NCI-H748 (cell line): Measurements from ENCODE around the gene DNMT3L.
"Not testable (repeated sequence)": the region's sequence is repeated elsewhere in the genome, so short reads cannot be mapped to it uniquely, and the experiment has no call there.

Experiments
- DNase-seq: peaks from one replicate; lab custom pipeline; 2025; ENCODE audit not compliant: unreplicated experiment; lab: John Stamatoyannopoulos, UW

DNMT3L gene

DNA sequence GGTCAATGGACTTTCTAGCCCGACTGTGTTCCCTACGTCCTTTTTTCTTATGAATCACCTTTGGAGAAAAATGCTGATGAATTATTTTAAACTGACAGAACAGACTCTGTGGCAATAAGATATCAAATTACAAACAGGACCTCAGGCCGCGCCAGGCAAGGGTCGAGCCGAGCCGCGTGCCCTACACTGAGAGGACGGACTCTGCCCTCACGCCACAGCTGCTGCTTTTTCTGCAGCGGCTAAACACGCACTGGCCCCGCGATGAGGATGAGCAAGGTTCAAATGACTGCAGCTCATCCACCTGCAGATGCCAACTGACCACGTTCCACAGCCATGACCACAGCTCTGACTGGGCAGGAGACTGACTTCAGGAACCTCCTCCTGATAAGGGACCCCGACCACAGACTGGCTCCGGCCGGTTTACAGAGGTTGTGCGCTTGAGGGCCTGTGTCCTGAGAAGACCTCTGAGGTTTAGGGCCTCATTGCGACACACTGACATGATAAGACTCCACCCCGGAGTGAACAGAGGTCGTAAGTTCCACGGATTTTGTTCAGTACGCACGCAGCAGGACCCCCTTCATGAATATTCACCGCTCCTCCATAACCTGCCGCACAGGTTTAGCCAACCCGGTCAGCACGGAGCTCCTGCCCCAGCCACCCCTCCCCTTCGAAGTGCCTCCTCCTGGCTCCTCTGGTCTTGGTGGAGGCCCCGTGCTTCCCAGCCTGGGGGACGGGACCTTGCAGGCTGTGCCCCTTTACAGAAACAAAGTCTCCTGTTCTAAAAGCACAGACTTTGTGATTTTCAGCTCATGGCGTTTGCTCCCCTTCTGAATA lies 12.3 kb downstream of the DNMT3L start:
- not testable (repeated sequence) for DNase-seq

DNA sequence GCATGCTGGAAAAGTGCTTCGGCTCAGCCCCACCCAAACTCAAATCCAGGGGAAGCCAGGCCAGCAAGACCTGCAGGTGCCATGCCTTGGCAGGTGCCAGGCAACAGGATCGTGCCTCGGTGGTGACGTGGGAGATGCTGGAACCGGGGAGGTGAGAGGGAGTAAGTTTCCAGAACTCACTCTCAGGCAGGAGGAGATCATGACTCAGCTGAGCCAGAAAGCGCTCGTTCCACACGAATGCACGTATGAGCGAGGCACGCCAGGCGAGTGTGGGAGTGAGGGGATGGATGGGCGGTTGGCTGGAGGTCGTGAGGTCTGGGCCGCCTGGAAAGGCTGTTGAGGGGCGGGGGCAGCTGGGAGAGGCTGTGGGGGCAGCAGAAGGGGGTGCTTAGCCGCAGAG lies 13.8 kb downstream of the DNMT3L start:
- not testable (repeated sequence) for DNase-seq

DNA sequence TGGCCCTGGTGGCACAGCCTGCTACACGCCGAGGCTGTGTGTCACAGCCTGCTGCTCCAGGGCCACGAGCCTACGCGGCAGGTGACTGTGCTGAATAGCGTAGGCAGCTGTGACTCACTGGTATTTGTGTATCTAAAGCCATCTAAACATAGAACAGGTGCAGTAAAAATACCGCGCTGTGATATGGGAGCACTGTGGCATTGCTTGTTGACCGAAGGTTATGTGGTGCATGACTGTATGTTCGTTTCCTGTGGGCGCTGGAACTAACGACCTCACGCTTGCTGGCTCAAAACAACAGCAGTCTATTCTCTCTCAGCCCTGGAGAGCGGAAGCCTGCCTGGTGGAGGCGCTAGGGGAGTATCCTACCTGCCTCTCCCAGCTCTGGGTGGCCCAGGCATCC lies 17.7 kb downstream of the DNMT3L start:
- DNase-seq = not testable (repeated sequence)

DNA sequence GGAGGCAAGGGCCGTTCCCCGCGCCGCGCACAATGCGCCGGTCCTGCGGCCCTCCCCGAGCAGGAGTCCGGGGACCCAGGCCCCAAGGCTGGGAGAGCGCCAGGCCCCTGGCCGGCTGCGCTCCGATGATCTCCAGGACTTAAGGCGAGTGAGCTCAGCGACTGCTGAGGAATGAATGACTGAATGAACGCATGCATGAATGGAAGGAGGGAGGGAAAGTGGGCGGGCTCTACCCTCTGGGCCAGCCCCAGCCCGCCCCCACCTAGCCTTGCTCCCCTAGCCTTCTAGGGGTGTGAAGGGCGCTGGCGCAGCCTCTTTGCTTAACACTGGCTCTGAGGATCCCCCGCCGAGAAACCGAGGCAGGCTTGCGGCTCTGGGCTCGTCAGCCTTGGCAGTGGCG lies 20.4 kb downstream of the DNMT3L start:
- not testable (repeated sequence) for DNase-seq

DNA sequence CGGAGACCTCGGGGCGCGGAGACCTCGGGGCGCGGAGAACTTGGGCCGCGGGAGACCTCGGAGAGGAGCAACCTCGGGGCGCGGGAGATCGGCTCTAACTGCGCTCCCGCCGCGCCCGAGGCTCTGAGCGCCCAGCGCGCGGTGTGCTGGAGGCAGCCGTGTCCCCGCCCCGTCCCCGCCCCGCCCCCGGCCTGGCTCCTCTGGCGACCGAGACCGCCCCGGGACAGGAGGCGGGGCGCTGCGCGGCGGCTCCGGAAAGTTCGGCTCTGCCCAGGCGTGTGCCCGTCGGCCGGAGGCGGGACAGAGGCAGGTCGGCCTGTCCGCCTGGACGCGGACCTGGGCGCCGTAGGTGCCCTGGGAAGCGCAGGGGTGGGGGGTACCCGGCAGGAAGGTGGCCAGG lies 20.9 kb downstream of the DNMT3L start, which contains the start of gene ICOSLG:
Gene ICOSLG (minus strand): TSS at position 102 of the 400 bp plus-strand sequence. CDS start 126 bp downstream, outside the sequence.
- DNase-seq = not testable (repeated sequence)

DNA sequence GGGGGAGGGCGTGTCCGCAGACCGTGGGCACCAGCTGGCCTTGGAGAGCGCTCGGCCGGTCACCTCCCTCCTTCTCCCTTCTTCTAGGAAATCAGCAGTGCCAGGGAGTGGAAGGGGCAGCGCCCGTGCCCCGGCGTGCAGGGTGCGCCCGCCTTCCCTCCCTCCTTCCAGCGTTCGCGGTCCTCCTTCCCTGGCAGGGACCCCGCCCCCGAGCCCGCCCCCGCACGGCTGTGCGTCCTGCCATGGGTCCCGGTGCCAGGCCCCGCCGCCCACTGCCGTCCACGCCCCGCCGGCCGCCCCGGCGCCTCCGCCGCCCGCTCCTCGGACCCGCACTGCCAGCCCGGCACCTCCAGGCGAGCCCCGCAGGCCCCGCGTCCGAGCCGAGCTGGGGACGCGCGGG lies 21.3 kb downstream of the DNMT3L start:
- DNase-seq = not testable (repeated sequence)

DNA sequence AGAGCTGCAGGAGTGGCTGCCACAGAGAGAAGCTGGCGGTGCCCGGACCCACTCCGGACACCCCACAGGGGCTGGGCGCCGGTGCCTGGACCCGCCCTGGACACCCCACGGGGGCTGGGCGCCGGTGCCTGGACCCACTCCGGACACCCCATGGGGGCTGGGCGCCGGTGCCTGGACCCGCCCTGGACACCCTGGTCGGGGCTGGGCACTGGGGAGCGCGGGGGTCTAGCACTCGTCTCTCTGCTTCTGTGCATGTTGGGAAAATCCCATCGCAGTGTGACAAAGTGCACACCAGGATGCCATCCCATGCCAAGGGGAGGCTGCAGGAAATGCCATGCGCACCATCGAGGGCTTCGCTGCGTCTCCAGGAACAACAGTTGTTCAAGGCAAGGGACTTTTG lies 32.1 kb downstream of the DNMT3L start:
- not testable (repeated sequence) for DNase-seq

DNA sequence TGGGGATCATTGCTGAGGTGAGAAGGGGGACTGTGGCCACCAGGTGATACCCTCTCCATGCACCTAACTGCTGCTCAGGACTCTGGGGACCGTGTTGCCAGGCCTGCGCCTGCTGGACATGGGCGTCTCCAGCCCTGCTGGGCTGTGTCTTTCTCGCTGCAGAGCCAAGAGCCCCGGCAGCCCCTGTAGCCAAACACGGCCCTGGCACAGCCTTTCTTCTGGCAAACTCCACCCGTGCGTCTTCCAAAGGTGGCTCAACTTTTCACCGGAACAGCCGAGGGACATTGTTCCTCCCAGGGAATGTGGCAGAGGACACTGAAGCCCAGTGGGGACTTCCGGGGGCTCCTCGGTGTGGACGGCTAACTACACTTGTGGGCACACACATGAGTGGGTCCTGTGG lies 33.6 kb downstream of the DNMT3L start:
- not testable (repeated sequence) for DNase-seq

DNA sequence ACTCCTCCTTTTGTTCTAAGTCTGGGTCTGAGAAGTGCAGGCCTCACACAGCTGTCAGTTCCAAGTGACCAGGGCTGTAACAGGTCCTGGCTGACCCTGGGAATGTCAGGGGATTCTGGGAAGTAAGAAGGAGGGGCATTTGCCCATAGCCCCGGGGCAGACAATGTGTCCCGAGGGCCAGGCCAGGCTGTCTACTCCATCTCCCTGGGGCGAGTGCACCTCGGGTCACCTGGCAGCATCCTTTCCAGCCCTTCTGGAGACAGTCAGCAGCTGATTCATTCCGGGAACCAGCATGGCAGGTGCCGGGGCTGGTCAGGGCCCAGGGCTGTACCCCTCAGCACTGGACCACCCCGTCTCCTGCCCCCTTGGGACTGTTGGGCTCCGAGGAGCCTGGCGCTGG lies 34.1 kb downstream of the DNMT3L start:
- DNase-seq = not testable (repeated sequence)

DNA sequence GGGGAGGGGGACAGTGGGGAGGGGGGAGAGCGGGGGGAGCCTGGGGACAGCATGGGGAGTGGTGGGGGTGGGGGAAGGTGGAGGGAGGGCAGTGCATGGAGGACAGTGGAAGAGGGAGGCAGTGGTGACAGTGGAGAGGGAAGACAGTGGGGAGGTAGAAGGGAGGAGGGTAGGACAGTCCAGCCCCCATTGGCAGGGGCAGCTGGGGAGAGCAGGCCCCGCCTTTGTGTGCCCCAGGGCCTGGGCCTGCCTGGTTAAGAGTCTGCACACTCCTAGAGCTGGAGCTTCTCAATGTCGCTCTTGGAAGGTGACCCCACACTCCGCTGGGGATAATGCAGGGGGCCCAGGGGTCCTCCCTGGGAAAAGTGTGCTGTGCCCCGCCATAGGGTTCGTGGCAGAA lies 36.1 kb downstream of the DNMT3L start:
- not testable (repeated sequence) for DNase-seq

DNA sequence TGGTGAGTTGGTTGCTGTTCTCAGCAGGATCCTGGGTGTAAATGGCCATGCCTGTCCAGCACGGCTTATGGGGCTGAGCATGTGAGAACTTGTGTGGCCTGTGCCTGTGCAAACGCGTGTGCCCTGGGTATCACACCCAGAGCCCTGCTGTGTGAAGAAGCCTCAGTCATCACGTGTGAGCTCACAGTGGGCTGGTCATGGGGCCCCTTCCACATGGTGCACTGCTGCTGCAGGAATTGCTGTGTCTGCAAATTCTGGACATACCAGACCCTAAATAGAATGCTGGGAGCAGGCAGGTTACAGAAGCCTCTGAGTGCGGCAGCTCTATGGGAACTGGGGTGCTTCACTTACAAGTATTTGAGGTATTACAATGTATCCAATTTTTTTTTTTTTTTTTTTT lies 38.4 kb downstream of the DNMT3L start:
- not testable (repeated sequence) for DNase-seq

DNA sequence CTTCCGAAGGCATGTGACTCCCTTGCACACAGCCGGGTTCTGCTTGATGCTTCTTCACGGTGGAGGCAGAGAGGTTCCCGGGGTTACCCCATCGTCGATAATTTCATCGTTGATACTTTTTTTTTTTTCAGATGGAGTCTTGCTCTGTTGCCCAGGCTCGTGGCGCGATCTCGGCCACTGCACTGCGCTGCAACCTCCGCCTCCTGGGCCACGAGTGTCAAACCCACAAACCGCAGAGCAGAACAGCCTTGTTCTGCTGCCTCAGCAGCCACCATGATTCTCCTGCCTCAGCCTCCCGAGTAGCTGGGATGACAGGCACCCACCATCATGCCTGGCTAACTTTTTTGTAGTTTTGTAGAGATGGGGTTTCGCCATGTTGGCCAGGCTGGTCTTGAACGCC lies 41.0 kb downstream of the DNMT3L start:
- not testable (repeated sequence) for DNase-seq

DNA sequence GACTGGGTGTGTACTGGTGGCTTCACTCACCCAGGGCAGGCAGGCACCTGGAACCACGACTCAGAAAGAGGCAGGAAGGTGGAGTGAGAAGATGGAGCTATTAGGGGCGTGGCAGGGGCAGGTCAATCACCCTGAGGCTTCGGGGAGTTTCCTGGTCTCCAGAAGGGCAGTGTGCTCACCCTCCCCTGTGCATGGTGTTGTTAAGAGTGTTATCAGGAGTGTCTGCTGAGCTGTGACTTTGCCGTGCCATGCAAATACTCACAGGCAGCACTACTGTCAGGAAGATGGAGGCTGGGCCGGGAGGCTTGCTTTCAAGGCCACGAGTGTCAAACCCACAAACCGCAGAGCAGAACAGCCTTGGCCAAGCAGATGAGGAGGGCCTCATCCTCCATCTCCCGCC lies 43.2 kb downstream of the DNMT3L start:
- not testable (repeated sequence) for DNase-seq

DNA sequence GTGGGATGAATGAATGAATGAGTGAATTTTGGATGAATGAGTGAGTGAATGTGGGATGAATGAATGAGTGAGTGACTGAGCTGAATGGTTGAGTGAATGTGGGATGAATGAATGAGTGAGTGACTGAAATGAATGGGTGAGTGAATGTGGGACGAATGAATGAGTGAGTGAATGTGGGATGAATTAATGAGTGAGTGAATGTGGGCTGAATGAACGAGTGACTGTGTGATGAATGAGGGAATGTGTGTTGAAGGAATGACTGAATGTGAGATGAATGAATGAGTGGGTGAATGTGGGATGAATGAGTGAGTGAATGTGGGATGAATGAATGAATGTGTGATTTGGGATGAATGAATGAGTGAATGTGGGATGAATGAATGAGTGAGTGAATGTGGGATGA lies 49.7 kb downstream of the DNMT3L start:
- not testable (repeated sequence) for DNase-seq

DNA sequence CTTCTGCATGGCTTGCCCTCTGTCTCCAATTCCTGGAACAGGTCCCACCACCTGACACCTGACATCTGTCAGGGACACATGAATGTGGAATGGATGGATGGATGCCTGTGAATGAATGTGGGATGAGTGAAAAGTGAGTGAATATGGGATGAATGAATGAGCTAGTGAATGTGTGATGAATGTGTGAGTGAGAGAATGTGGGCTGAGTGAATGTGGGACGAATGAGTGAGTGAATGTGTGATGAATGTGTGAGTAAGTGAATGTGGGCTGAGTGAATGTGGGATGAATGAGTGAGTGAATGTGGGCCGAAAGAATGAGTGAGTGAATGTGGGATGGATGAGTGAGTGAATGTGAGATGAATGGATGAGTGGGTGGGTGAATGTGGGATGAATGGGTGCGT lies 50.1 kb downstream of the DNMT3L start:
- not testable (repeated sequence) for DNase-seq

DNA sequence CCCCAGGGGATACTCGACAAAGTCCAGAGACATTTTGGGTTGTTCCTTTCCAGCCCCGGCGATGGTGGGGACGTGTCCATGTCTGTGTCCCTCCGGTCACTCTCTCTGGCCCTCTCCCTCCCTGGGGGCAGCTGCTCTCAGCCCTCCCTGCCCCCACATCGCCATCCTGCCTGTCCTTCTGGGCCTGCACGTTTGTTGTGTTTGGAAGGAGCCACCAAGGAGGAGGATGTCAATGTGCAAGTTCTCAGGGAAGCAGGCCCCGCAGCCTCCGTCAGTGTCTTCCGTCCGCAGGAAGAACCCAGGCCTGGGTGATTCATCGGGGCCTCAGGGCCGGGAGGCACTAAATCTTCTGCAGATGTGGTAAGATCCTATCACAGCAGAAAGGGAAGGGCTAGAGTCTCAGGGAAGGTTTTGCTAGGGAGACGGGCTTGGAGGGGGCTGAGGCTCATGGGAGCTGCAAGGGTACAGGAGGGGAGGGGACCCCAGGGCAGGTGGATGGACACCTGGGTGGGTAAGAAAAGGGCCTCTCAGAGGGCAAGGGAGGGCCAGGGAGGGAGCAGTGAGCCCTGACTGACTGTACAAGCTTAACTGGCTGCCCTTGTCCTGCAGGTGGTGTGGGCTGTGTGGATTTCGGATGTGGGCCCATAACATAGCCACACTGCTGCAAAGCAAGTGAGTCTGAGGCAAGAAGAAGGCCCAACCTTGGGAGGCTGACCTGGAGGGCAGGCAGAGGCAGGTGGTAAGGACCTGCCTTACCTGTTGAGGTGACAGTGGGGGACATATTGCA lies 53.6 kb downstream of the DNMT3L start:
- DNase-seq = not testable (repeated sequence)

DNA sequence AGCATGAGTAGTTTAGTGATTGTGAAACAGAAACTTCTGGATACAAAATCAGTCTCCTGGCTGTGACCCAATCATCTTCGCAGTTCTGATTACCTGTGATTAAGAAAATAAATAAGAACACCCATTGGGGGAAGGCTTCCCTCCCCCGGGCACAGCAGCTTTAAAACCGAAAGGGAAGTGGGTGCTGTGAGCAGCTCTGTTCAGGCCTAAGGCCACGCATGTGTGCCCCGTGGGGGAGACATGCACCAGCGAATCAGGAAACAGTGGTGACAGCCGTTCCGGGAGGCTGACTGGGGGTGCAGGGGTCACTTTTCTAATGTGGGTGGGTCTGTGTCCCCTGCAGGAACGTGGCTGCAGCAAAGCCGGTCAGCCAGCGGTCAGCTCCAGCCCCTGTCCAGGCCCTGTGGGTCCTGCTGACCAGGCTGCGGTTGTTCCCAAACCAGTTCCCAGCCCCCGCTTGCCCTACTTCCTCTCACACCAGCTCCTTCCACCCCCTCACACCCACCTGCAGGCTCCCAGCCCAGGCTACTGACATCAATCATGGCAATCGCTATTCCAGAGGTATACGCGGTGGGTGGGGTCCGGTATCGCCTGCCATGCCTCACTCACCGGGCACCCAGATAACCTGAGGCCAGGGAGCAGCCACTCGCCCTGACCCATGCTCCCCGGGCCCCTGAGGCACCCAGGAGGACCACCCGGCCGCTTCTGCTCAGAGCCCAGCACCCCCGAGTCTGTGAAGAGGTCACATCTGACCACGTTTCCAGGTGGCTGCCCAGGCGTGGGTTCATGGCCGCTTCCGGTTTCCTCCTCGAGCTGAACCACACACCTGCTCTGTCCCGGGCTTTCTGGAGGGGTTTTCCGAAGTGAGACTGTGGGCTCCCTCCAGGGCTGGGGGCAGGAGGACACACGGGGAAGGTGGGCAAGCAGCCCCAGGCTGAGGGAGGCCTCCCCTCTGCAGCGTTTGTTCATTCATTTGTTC lies 54.7 kb downstream of the DNMT3L start:
- DNase-seq = not testable (repeated sequence)

DNA sequence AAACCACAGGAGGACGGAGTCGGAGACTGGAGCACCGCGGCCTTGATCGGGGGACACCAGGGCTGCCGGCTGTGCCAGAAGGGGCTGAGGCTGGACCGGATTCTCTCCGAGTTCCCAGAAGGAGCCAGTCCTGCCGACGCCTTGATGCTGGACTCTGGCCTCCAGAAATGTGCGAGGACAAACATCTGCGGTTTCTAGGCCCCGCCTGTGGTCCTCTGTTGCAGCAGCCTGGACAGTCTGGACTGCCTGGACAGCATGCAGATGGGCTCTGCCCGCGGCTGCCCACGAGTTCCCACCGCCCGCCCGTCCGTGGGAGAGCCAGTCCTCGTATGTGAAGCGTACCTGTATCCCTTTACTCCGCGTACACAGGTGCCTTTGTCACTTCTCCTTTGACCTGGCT lies 55.5 kb downstream of the DNMT3L start:
- DNase-seq = not testable (repeated sequence)

DNA sequence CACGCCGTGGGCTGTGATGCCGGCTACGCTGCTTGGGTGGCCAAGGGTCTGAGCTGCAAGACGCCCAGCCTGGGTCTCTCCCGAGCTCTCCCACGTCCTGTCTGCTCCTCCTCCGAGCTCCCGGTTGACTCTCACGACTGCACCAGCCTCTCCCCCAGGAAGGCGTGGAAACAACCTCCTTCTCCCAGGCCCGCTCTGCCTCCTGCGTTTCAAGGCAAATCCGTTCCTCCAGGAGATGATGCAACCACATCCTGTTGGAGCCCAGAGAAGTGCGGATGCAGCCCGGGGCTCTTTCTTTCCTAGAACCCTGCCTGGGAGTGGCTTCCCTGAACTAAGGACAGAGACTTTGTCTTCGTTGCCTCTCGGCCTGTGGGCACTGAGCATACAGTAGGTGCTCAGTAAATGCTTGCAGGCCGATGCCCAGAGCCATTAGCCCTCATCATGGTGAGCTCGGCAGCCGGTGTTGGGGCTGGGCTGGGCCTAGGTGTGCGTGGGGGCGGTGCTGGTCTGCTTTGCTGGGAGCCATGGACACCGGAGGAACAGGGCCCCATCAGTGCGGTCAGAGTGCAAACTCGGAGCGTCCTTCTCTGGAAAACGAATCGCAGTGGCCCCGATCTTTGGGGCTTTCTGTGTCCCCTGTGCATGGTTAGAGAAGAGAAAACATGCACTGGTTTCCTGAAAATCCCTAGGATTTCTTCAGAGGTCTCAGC lies 59.0 kb downstream of the DNMT3L start:
- not testable (repeated sequence) for DNase-seq

DNA sequence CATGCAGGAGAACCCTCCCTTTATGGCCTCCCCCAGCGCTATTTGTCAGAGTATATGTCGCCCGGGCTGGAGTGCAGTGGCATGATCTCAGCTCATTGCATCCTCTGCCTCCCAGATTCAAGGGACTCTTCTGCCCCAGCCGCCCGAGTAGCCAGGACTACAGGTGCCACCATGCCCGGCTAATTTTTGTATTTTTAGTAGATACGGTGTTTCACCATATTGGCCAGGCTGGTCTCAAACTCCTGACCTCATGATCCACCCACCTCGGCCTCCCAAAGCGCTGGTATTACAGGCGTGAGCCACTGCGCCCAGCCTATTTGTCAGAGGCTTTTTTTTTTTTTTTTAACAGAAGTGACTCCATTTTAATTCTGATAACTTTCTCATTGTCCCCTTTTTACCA lies 61.7 kb downstream of the DNMT3L start:
- not testable (repeated sequence) for DNase-seq
